Vagina (tissue), 2 donors: ENCODE data around the gene MARK1. TPM values are rescaled to one million over a fixed set of nuclear protein-coding genes. Genes with fewer than 3 reads are reported as not detected.

Experiments used
- DNase-seq, 2 donors: peaks; one replicate each; pipeline ENCODE4 v3.0.0-alpha.2; 2017; ENCODE audit errors: extremely low spot score in 2 of 2
- H3K27ac ChIP-seq: fragments of 200-600 bp; sonication (generic); one replicate; pipeline ENCODE4 v1.5.1; 2019
- H3K27me3 ChIP-seq: fragments of 200-600 bp; sonication (generic); one replicate; pipeline ENCODE4 v1.5.1; 2019
- H3K36me3 ChIP-seq, 2 donors: fragments of 200-600 bp; sonication (generic); one replicate each; pipeline ENCODE4 v1.5.1; 2017 to 2019
- H3K4me1 ChIP-seq: fragments of 200-600 bp; sonication (generic); one replicate; pipeline ENCODE4 v1.5.1; 2019
- H3K4me3 ChIP-seq, 2 donors: fragments of 200-600 bp; sonication (generic); 1 replicate in 1 of 2; 2 replicates in 1 of 2; pipeline ENCODE4 v1.5.1; 2016 to 2019
- H3K9me3 ChIP-seq: fragments of 200-600 bp; sonication (generic); one replicate; pipeline ENCODE4 v1.5.1; 2019
- CTCF ChIP-seq, 3 experiments: fragments of 450-650 bp in 2 of 3; fragments of 200-600 bp in 1 of 3; sonication (generic) in 1 of 3; IDR thresholded peaks; one replicate each; pipeline ENCODE4 v1.5.1; 2017 to 2019; ENCODE audit warnings: antibody characterized with exemption in 3 of 3, mild to moderate bottlenecking in 2 of 3, moderate library complexity in 2 of 3
- POLR2A ChIP-seq, 2 donors: fragments of 450-650 bp; IDR thresholded peaks; one replicate each; pipeline ENCODE4 v1.6.1; 2017; ENCODE audit warnings: antibody characterized with exemption in 2 of 2, mild to moderate bottlenecking in 2 of 2, moderate library complexity in 2 of 2
- POLR2AphosphoS5 ChIP-seq, 2 donors: sonication (generic); formaldehyde crosslinking; IDR thresholded peaks; one replicate each; pipeline ENCODE4 v1.9.0; 2017; ENCODE audit warnings: antibody characterized with exemption in 2 of 2, mild to moderate bottlenecking in 2 of 2, low read depth in 1 of 2; ENCODE audit not compliant: insufficient read depth in 1 of 2
- intact Hi-C: fragments of 100-400 bp; cut with DNase I; formaldehyde crosslinking; loops from one replicate; pipeline ENCODE4 v1.15.1; 2023
- total RNA-seq: library from RNA; depleted of rRNA; stranded (reverse); fragments of >200 nt; gene quantifications from one replicate; pipeline ENCODE4 v1.2.3, GENCODE V29; 2016

MARK1 gene
- total RNA-seq, 1 donor from 2014 or later = 13.0 TPM

DNA sequence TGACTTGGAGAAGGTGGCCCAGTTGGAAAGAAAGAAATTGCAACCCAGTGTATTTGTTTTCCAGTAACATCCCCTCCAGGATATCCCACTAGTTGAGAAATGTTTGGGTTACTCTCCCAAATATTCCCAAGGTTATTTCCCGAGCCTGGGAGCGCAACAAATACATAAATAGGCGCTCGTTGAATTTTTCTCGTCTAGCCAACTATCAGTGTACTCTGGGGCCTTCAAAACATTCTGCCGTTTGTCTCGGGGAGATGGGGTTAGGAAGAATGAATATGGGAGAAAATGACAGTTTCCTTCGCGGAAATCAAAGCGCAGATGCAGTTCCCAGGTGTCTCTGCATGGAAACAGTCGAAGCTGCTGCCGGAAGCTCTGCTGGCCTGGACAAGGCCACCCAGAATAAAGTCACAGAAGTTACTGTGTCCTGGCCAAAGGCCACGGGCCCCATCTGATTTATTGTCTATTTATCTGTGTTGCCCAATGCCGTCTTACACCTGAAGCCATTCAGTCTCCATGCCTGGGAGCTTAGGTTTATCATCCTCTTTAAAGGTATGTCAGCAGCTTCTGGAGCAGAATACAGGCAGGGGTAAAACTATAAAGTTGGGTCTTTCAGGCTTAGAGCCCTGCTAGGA is 163.2 kb downstream of the MARK1 start:
- no peak overlapping the region for H3K27ac ChIP-seq
- TF ChIP-seq POLR2AphosphoS5 (IDR thresholded peaks at IDR 0.05; ENCODE audit: insufficient read depth in 1 of 2, low read depth in 1 of 2) (no peak), POLR2A (IDR thresholded peaks at IDR 0.05) (no peak), CTCF (IDR thresholded peaks at IDR 0.05) (no peak)
- H3K9me3 ChIP-seq = no peaks in the 10 kb centered on the region
- intact Hi-C loops = loop anchor here (5.0 kb wide), 1 partner anchor 41 kb away; no protein-coding TSS in a partner anchor
- no peak for DNase-seq
- no peaks in the 10 kb centered on the region for H3K4me1 ChIP-seq
- peak overlapping the region; percentile 65 to 71 for H3K4me3 ChIP-seq
- H3K36me3 ChIP-seq = no peaks in the 10 kb centered on the region
- H3K27me3 ChIP-seq = no peaks in the 10 kb centered on the region

GRCh38 chr1:220692436-220693228 is 164.7 kb downstream of the MARK1 start:
- no peak for TF ChIP-seq POLR2A (IDR thresholded peaks at IDR 0.05)
- TF ChIP-seq POLR2AphosphoS5 (IDR thresholded peaks at IDR 0.05; ENCODE audit: insufficient read depth in 1 of 2, low read depth in 1 of 2) = no peak
- no peak for TF ChIP-seq CTCF (IDR thresholded peaks at IDR 0.05)
- DNase-seq = no peak
- no peaks in the 10 kb centered on the region for H3K36me3 ChIP-seq
- intact Hi-C loops = loop anchor here (5.0 kb wide), 1 partner anchor 40 kb away; no protein-coding TSS in a partner anchor
- no peaks in the 10 kb centered on the region for H3K4me1 ChIP-seq
- H3K27me3 ChIP-seq = no peaks in the 10 kb centered on the region
- no peaks in the 10 kb centered on the region for H3K9me3 ChIP-seq
- no peak overlapping the region for H3K27ac ChIP-seq
- no peak overlapping the region for H3K4me3 ChIP-seq

GRCh38 chr1:220694866-220695382 is 167.0 kb downstream of the MARK1 start:
- no peak for TF ChIP-seq POLR2A (IDR thresholded peaks at IDR 0.05)
- TF ChIP-seq CTCF (IDR thresholded peaks at IDR 0.05) = no peak
- TF ChIP-seq POLR2AphosphoS5 (IDR thresholded peaks at IDR 0.05; ENCODE audit: insufficient read depth in 1 of 2, low read depth in 1 of 2) = no peak
- no peaks in the 10 kb centered on the region for H3K9me3 ChIP-seq
- no peak overlapping the region for H3K4me3 ChIP-seq
- intact Hi-C loops = loop anchor here (5.0 kb wide), 1 partner anchor 37 kb away; no protein-coding TSS in a partner anchor
- no peak overlapping the region for H3K27ac ChIP-seq
- no peaks in the 10 kb centered on the region for H3K36me3 ChIP-seq
- H3K4me1 ChIP-seq = peaks cover under 1% of the 10 kb centered on the region
- no peaks in the 10 kb centered on the region for H3K27me3 ChIP-seq
- DNase-seq = no peak

- intact Hi-C loops = no loop called here
- peaks cover 5% of the 10 kb centered on the region for H3K4me1 ChIP-seq
- no peak for TF ChIP-seq CTCF (IDR thresholded peaks at IDR 0.05)
- TF ChIP-seq POLR2AphosphoS5 (IDR thresholded peaks at IDR 0.05; ENCODE audit: insufficient read depth in 1 of 2, low read depth in 1 of 2) = no peak
- TF ChIP-seq POLR2A (IDR thresholded peaks at IDR 0.05) = no peak
- no peaks in the 10 kb centered on the region for H3K36me3 ChIP-seq
- DNase-seq = no peak
- no peak overlapping the region for H3K27ac ChIP-seq
- no peaks in the 10 kb centered on the region for H3K27me3 ChIP-seq
- no peak overlapping the region for H3K4me3 ChIP-seq
- H3K9me3 ChIP-seq = no peaks in the 10 kb centered on the region
Measured at GRCh38 chr1:220695426-220695825, 167.5 kb downstream of the MARK1 start.
